Suppressor macrophage (primary cell): Measurements from ENCODE around the gene AURKA.
"Not testable (repeated sequence)": the region's sequence is repeated elsewhere in the genome, so short reads cannot be mapped to it uniquely, and the experiment has no call there.

Experiments
- DNase-seq, 4 experiments: peaks; one replicate each; pipeline ENCODE4 v3.0.0-alpha.2; 2020 to 2022

The AURKA gene

GRCh38 chr20:56358070-56358469 lies 33.9 kb downstream of the AURKA start:
- no peak for DNase-seq

DNA sequence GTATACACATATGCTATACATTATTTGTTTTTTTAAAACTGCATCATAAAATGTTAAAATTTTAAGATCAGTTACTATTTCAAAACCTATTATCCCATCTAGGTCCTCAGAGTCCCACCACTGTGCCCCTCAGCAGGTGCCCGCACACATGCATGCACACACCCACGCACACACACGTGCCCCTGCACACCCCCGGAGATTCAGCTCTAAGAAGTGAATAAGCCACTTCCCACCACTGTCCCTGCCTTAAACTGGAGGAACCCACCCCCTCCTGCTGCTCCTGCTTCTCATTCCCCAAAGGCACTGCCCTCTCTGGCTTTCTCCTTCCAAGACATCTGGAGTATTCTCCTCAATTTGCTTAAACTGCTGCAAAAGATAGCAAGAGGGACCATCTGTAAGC lies 38.7 kb downstream of the AURKA start:
- no peak for DNase-seq

- no peak for DNase-seq
Observed at GRCh38 chr20:56352345-56353055, 39.5 kb downstream of the AURKA start.

DNA sequence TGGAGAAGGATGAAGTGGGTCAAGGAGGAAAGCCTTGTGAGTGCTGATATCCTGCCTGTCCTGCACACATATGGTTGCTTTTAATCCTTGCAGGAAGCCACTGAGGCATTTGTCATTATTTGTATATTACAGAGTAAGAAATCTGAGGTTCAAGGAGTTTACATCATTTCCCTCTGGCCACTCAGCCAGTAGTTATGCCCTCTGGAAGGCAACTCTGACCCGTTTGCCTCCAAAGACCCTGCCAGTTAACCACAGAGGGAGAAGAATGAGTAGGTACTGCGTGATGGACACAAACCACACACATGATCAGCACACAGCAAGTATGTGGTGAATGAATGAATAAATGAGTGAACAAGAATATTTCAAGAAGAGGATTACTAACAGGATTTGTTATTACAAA lies 41.2 kb downstream of the AURKA start:
- DNase-seq, result no peak

DNA sequence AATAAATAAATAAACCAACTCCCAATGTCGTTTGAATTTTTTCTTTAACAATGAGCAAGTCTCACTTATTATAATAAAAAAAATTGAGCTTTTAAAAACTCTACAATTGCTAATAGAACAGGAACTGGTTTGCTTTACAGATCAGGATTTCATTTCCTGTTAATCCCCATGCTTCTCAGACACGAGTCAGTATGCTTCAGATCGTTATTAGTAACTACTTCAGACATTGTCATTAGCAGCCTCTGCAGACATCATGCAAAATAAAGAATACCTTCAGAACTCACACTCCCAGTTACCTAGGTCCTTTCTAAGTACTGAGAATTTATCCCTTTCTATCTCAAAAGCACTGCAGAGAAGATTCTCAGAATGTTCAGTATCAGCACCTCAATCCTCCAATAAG lies 43.3 kb downstream of the AURKA start:
- no peak for DNase-seq

- no peak for DNase-seq
Observed at GRCh38 chr20:56348305-56348693, 43.7 kb downstream of the AURKA start.

DNA sequence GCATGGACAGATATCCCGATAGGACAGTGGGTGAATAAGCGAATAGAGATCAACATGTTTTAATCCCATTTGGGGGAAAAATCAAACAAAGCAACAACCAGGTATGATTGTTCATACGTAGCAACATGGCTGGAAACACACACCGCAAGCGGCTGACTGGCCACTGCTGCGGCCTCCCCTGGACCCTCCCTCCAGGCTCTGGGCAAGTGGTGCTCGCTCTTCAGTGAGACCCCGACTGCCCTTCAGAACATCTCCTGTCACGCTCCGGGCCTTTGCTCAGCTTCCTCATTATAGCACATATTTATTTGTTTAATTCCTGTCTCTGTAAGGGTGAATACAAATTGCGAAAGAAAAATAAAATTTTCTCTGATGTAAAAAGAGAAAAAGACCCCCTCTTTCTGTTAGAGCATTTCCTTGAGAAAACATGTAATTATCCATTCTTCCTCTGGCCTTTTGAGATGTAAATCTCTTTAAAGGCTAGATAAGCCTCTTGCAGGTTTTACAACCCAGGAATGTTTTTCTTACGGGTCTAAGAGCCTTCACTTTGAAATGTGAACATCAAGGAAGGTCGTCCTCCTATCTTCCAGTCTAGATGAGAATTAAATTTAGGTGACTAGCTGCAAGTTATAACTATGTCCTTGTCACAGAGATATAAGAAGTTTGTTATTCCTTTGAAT lies 44.2 kb downstream of the AURKA start:
- no peak for DNase-seq

DNA sequence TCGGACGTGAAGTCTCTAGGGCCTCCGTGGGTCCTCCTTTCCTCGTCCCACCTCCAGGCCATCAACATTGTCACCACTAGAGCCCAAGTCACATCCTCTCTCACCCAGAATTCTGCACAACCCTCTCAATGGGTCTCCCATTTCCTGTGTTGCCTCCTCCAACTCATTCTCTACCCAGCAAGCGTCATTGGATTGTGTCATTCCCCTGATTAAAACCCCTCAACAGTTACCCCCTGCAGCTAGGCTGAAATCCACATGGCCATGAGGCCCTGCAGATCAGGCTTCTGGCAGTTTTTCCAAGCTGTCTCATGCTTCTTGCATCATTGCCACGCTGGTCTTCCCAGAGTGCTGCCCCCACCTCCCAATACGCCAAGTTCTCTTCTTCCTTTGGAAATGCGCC lies 46.1 kb downstream of the AURKA start:
- DNase-seq, result no peak

DNA sequence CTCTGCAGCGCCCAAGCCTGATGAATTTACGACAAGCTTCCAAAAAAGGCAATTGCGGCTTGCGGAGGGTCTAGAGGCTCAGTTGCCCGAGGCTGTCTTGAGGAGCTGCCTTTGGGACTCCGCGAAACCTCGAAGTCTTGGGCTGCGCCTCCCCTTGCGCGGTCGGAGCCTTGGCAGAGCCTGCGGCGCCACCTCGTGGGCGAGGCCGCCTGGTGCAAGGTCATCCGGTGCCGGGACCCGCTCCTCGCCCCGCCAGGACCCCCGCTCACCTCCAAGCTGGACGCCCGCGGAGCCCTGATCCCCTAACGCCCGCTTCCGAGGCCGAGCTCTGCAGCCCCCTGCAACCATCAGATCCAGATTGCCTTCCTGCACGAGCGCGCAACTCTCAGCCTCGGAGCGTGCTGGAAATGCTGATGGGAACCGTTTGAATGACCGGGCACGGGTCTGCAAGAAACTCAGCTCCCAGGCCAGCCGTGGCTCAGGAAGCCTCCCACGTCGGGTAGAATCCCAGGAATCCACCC lies 48.1 kb downstream of the AURKA start:
- DNase-seq, result peak; percentile 41 to 80 (median 51)

GRCh38 chr20:56342783-56343182 lies 49.2 kb downstream of the AURKA start:
- DNase-seq, result no peak

- DNase-seq, result not testable (repeated sequence)
Observed at GRCh38 chr20:56336709-56337108, 55.3 kb downstream of the AURKA start.

DNA sequence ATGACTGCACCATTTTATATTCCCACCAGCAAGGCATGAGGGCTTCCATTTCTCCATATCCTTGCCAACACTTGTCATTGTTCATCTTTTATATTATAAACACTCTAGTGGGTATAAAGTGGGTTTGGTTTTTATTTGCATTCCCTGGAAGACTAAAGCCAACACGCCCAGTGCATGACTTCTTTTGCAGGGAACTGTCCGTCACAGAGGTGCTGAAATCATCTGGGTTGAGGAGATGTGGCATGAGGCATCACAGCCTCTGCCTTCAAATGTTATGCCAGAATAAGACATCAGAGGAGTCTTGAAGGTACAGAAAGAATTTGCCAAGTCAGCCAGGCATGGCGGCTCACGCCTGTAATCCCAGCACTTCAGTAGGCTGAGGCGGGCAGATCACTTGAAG lies 63.2 kb downstream of the AURKA start:
- DNase-seq, result peak in 3 of 4 experiments; percentile 7 to 30 (median 28)

GRCh38 chr20:56324806-56325205 lies 67.2 kb downstream of the AURKA start:
- no peak for DNase-seq

GRCh38 chr20:56323656-56324055 lies 68.4 kb downstream of the AURKA start:
- DNase-seq, result no peak

- DNase-seq, result no peak
Observed at GRCh38 chr20:56323206-56323605, 68.8 kb downstream of the AURKA start.

GRCh38 chr20:56322681-56323080 lies 69.3 kb downstream of the AURKA start:
- no peak for DNase-seq
